ENCODE results near the gene SCGB3A2. TPM values are rescaled to one million over a fixed set of nuclear protein-coding genes. Genes with fewer than 3 reads are reported as not detected.

Gene SCGB3A2
- total RNA-seq, 1 experiment from 2014 or later, result 0.39 TPM

DNA sequence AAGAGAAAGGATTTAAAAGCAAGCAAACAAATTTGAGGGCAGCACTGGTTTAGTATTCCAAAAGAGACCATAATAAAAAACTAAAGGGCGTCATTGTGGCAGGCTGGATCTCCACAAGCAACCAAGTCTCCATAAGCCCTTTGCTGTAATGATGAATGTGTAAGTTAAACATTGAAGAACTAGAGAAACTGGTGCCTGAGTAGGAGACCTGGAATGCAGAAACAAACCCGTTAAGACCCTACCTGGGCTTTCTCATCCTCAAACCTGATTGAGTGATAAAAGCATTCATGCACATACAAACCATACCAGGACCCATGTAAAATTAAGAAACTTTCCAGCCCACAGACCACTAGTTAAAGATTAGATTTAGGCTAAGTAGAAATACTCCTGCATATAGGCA is 1.9 kb upstream of the SCGB3A2 start:
- no peak for ATAC-seq
- Histone ChIP-seq H3K27ac (ENCODE audit: low read length) (no peak overlapping the region), H3K9me3 (ENCODE audit: control insufficient read depth, insufficient read depth, low read depth, low read length) (no peaks in the 10 kb centered on the region), H3K27me3 (ENCODE audit: control insufficient read depth, insufficient read depth, low read length) (no peaks in the 10 kb centered on the region), H3K4me3 (ENCODE audit: low read depth in 2 of 2, low read length in 2 of 2) (no peak overlapping the region), H3K36me3 (ENCODE audit: control insufficient read depth, insufficient read depth, low read length) (no peaks in the 10 kb centered on the region), H3K4me1 (ENCODE audit: control insufficient read depth, insufficient read depth, low read length) (no peaks in the 10 kb centered on the region)
- DNase-seq (ENCODE audit: low read depth, low spot score), result no peak
- TF ChIP-seq TCF7L2 (IDR thresholded peaks at IDR 0.05; ENCODE audit: low read depth, low read length), result no peak
- TF ChIP-seq SIN3A (IDR thresholded peaks at IDR 0.05; ENCODE audit: borderline replicate concordance, insufficient read depth, low read depth, low read length), result no peak
- TF ChIP-seq REST (IDR thresholded peaks at IDR 0.05; ENCODE audit: insufficient read depth in 1 of 2, low read depth in 2 of 2, low read length in 1 of 2), result no peak
- BruUV-seq (replicated peaks), result no TSS peak
- CTCF ChIA-PET, result no interaction called here
- POLR2A ChIA-PET, result no interaction called here
- intact Hi-C loops (cut with micrococcal nuclease; ENCODE audit: unreplicated experiment), result no loop called here
- in situ Hi-C loops (cut with HindIII; ENCODE audit: low pct_unique_long_range_greater_than_20kb, low sequenced_read_pairs), result no loop called here

- H3K4me3 ChIP-seq (ENCODE audit: low read depth in 2 of 2, low read length in 2 of 2), result no peak overlapping the region
- TF ChIP-seq, protein P1, sequence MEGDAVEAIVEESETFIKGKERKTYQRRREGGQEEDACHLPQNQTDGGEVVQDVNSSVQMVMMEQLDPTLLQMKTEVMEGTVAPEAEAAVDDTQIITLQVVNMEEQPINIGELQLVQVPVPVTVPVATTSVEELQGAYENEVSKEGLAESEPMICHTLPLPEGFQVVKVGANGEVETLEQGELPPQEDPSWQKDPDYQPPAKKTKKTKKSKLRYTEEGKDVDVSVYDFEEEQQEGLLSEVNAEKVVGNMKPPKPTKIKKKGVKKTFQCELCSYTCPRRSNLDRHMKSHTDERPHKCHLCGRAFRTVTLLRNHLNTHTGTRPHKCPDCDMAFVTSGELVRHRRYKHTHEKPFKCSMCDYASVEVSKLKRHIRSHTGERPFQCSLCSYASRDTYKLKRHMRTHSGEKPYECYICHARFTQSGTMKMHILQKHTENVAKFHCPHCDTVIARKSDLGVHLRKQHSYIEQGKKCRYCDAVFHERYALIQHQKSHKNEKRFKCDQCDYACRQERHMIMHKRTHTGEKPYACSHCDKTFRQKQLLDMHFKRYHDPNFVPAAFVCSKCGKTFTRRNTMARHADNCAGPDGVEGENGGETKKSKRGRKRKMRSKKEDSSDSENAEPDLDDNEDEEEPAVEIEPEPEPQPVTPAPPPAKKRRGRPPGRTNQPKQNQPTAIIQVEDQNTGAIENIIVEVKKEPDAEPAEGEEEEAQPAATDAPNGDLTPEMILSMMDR (IDR thresholded peaks at IDR 0.05), result no peak
- no peak for TF ChIP-seq POLR2AphosphoS5 (IDR thresholded peaks at IDR 0.05; ENCODE audit: low read depth, low read length)
- no peak for TF ChIP-seq TCF7L2 (IDR thresholded peaks at IDR 0.05; ENCODE audit: low read depth, low read length)
- TF ChIP-seq SIN3A (IDR thresholded peaks at IDR 0.05; ENCODE audit: borderline replicate concordance, insufficient read depth, low read depth, low read length), result no peak
- no peak for TF ChIP-seq REST (IDR thresholded peaks at IDR 0.05; ENCODE audit: insufficient read depth in 1 of 2, low read depth in 2 of 2, low read length in 1 of 2)
- no peaks in the 10 kb centered on the region for H3K9me3 ChIP-seq (ENCODE audit: control insufficient read depth, insufficient read depth, low read depth, low read length)
- H3K36me3 ChIP-seq (ENCODE audit: control insufficient read depth, insufficient read depth, low read length), result no peaks in the 10 kb centered on the region
- POLR2A ChIA-PET, result no interaction called here
- no peak for DNase-seq (ENCODE audit: low read depth, low spot score)
- CTCF ChIA-PET, result no interaction called here
- BruUV-seq (replicated peaks), result no TSS peak
- in situ Hi-C loops (cut with HindIII; ENCODE audit: low pct_unique_long_range_greater_than_20kb, low sequenced_read_pairs) (no loop called here), intact Hi-C loops (cut with micrococcal nuclease; ENCODE audit: unreplicated experiment) (no loop called here)
- H3K4me1 ChIP-seq (ENCODE audit: control insufficient read depth, insufficient read depth, low read length), result no peaks in the 10 kb centered on the region
- no peak overlapping the region for H3K27ac ChIP-seq (ENCODE audit: low read length)
- ATAC-seq, result no peak
- H3K27me3 ChIP-seq (ENCODE audit: control insufficient read depth, insufficient read depth, low read length), result no peaks in the 10 kb centered on the region
Observed at GRCh38 chr5:147879784-147880183, 1.3 kb downstream of the SCGB3A2 start.
